ENCODE data around the gene HLA-F. TPM values are rescaled to one million over a fixed set of nuclear protein-coding genes. Genes with fewer than 3 reads are reported as not detected.

The HLA-F gene
- polyA plus RNA-seq, 1 donor = 5.8 TPM

GRCh38 chr6:29762781-29763214 is 39.6 kb downstream of the HLA-F start:
- no peak for DNase-seq (ENCODE audit: low read depth)

GRCh38 chr6:29763491-29764289 is 40.5 kb downstream of the HLA-F start:
- DNase-seq (ENCODE audit: low read depth) = no peak

- DNase-seq (ENCODE audit: low read depth) = no peak
Observed at GRCh38 chr6:29764422-29765196, 41.4 kb downstream of the HLA-F start.

- DNase-seq (ENCODE audit: low read depth) = no peak
Observed at GRCh38 chr6:29769336-29769735, 46.1 kb downstream of the HLA-F start.

- no peak for DNase-seq (ENCODE audit: low read depth)
Observed at GRCh38 chr6:29770306-29770705, 47.1 kb downstream of the HLA-F start.

- no peak for DNase-seq (ENCODE audit: low read depth)
Observed at GRCh38 chr6:29776684-29777083, 53.5 kb downstream of the HLA-F start.

Other genes with a start within 250 kb of the HLA-F start
- gene MAS1L, start 235.5 kb upstream of the HLA-F start, polyA plus RNA-seq (ENCODE audit: insufficient read length) = not detected
- gene UBD, start 163.7 kb upstream of the HLA-F start, polyA plus RNA-seq (ENCODE audit: insufficient read length) = 0.28 TPM
- 0.15 TPM for gene OR2H2, start 138.3 kb upstream of the HLA-F start, polyA plus RNA-seq (ENCODE audit: insufficient read length)
- gene GABBR1, start 90.3 kb upstream of the HLA-F start, polyA plus RNA-seq (ENCODE audit: insufficient read length) = 33.1 TPM
- gene MOG, start 66.3 kb upstream of the HLA-F start, polyA plus RNA-seq (ENCODE audit: insufficient read length) = not detected
- gene ZFP57, start 42.3 kb upstream of the HLA-F start, polyA plus RNA-seq (ENCODE audit: insufficient read length) = not detected
- 3.3 TPM for gene HLA-G, start 104.4 kb downstream of the HLA-F start, polyA plus RNA-seq (ENCODE audit: insufficient read length)
- 98.6 TPM for gene HLA-A, start 219.1 kb downstream of the HLA-F start, polyA plus RNA-seq (ENCODE audit: insufficient read length)

All from forelimb muscle (tissue), 1 donor.